ENCODE measurements around the gene MILR1. TPM values are rescaled to one million over a fixed set of nuclear protein-coding genes. Genes with fewer than 3 reads are reported as not detected.

The MILR1 gene
- total RNA-seq, 1 experiment from 2014 or later, result 3.8 TPM

DNA sequence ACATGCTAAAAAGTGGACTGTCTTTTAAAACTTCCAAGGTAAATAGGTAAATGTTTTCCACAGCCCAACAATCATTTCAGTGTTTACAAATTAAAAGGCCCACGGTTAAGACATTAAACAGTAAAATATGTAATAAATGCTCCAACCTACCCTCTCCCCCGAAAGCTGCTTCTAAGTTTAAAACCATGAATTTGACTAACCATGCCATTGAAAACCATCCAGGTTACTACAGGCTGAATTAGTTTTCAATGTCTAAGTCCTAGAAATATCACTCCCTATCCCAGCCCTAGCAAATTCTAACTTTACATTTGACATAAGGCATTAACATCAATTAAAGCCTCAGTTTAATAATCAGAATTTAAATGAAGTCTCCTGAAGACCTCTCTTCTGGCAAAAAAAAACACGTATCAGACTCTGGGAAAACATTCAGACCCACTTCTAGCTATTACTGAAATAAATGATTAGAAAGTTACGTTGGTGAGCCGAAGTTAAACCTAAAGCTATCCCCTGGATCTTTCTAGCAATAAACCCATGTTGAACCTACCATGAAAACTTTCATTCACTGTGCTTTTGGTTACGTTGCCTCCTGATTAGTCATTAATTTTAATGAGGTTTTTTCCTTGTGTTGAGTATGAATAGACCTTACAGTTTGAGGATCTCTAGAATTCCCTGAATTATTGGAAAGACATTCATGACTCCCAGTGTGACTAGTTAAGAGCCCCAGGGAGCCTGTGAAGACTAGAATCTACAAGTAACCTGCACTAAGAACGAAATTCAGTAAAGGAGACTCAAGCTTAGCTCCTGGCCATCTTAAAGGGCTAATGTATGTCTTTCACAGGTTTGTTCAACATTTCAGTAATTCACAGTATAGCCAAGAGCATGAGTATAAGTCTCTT lies 49.6 kb downstream of the MILR1 start:
- Histone ChIP-seq H3K27ac (ENCODE audit: low read depth, low read length) (peak overlapping the region; percentile 79; the same call in 1 of the 2 replicates), H3K9me2 (ENCODE audit: insufficient read depth) (no peaks in the 10 kb centered on the region), H3K4me3 (replicated peaks in 1 of 2; ENCODE audit: low read depth in 1 of 2, low read length in 2 of 2) (no peak overlapping the region), H3K9me3 (ENCODE audit: control insufficient read depth in 1 of 2, insufficient read depth in 1 of 2, low read depth in 1 of 2, low read length in 2 of 2) (no peaks in the 10 kb centered on the region), H4K20me1 (ENCODE audit: insufficient read depth) (peaks cover 50% of the 10 kb centered on the region; the same call in 1 of the 2 replicates), H3K79me2 (ENCODE audit: insufficient read depth, low read length) (peaks cover 78% of the 10 kb centered on the region), H3K27me3 (ENCODE audit: insufficient read depth, low read length) (no peaks in the 10 kb centered on the region), H3K9ac (ENCODE audit: low read length) (peak overlapping the region; percentile 77), H3K36me3 (ENCODE audit: control insufficient read depth in 1 of 2, insufficient read depth in 2 of 2, low read length in 2 of 2) (peaks cover 41 to 46% of the 10 kb centered on the region in 2 experiments), H3K4me2 (ENCODE audit: low read length) (peak overlapping the region; percentile 80), H2AFZ (ENCODE audit: low read depth, low read length, poor library complexity, severe bottlenecking) (no peak overlapping the region), H3K4me1 (ENCODE audit: control insufficient read depth in 1 of 2, insufficient read depth in 2 of 2, low read length in 2 of 2) (peaks cover 10 to 57% of the 10 kb centered on the region in 2 experiments; a peak in 3 of 4 replicates)
- POLR2A ChIA-PET, result interaction anchor here (1.0 to 8.5 kb wide), 6 partner anchors 7 to 151 kb away, joined by 3 to 119 read pairs (median 4); partner anchors contain the start of genes CEP95 and DDX5
- no TSS peak for BruUV-seq (replicated peaks)
- intact Hi-C loops (cut with micrococcal nuclease), result loop anchor here (5.0 to 10.0 kb wide), 2 partner anchors 164 to 354 kb away; partner anchors contain the start of gene SMURF2
- CTCF ChIA-PET, result interaction anchor here (1.2 to 4.5 kb wide), 3 partner anchors 7 to 275 kb away, joined by 3 to 68 read pairs (median 14); partner anchors contain the start of genes CEP95 and DDX5
- RAD21 ChIA-PET (ENCODE audit: low non-redundant PET in 1 of 2, low total read pairs in 2 of 2, uncharacterized antibody in 2 of 2, unreplicated experiment in 2 of 2), result no interaction called here
- ATAC-seq (no peak), DNase-seq (ENCODE audit: low read depth, low spot score) (no peak)
- TF ChIP-seq CEBPB (IDR thresholded peaks at IDR 0.05; ENCODE audit: low read depth) (0 out of 2 replicates have a peak, but pooled peaks have one; percentile 22), SRF (IDR thresholded peaks at IDR 0.05; ENCODE audit: low read depth) (no peak), EZH2 (IDR thresholded peaks at IDR 0.05) (no peak), ZNF274 (IDR thresholded peaks at IDR 0.05; ENCODE audit: low read depth, low read length) (no peak), SIN3A (IDR thresholded peaks at IDR 0.05; ENCODE audit: low read depth) (no peak; the same call in 1 of the 2 replicates), POLR2AphosphoS5 (IDR thresholded peaks at IDR 0.05; ENCODE audit: low read depth, low read length) (peak; percentile 25), SP1 (IDR thresholded peaks at IDR 0.05; ENCODE audit: low read depth) (no peak), JUND (IDR thresholded peaks at IDR 0.05) (0 out of 2 replicates have a peak, but pooled peaks have one; percentile 2), ELF1 (IDR thresholded peaks at IDR 0.05; ENCODE audit: borderline replicate concordance, low read depth) (no peak), ZFX (IDR thresholded peaks at IDR 0.05) (no peak), YY1 (IDR thresholded peaks at IDR 0.05; ENCODE audit: extremely low read depth, insufficient replicate concordance, low read depth, low read length) (no peak)
- TF ChIP-seq, protein P1, sequence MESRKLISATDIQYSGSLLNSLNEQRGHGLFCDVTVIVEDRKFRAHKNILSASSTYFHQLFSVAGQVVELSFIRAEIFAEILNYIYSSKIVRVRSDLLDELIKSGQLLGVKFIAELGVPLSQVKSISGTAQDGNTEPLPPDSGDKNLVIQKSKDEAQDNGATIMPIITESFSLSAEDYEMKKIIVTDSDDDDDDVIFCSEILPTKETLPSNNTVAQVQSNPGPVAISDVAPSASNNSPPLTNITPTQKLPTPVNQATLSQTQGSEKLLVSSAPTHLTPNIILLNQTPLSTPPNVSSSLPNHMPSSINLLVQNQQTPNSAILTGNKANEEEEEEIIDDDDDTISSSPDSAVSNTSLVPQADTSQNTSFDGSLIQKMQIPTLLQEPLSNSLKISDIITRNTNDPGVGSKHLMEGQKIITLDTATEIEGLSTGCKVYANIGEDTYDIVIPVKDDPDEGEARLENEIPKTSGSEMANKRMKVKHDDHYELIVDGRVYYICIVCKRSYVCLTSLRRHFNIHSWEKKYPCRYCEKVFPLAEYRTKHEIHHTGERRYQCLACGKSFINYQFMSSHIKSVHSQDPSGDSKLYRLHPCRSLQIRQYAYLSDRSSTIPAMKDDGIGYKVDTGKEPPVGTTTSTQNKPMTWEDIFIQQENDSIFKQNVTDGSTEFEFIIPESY (IDR thresholded peaks at IDR 0.05; ENCODE audit: extremely low read depth, insufficient replicate concordance, low read length), result no peak
- TF ChIP-seq, protein P2, sequence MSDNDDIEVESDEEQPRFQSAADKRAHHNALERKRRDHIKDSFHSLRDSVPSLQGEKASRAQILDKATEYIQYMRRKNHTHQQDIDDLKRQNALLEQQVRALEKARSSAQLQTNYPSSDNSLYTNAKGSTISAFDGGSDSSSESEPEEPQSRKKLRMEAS (IDR thresholded peaks at IDR 0.05), result no peak
- TF ChIP-seq, protein P3, sequence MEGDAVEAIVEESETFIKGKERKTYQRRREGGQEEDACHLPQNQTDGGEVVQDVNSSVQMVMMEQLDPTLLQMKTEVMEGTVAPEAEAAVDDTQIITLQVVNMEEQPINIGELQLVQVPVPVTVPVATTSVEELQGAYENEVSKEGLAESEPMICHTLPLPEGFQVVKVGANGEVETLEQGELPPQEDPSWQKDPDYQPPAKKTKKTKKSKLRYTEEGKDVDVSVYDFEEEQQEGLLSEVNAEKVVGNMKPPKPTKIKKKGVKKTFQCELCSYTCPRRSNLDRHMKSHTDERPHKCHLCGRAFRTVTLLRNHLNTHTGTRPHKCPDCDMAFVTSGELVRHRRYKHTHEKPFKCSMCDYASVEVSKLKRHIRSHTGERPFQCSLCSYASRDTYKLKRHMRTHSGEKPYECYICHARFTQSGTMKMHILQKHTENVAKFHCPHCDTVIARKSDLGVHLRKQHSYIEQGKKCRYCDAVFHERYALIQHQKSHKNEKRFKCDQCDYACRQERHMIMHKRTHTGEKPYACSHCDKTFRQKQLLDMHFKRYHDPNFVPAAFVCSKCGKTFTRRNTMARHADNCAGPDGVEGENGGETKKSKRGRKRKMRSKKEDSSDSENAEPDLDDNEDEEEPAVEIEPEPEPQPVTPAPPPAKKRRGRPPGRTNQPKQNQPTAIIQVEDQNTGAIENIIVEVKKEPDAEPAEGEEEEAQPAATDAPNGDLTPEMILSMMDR (IDR thresholded peaks at IDR 0.05 in 2 of 3, conservative IDR thresholded peaks at IDR 0.05 in 1 of 3; ENCODE audit: borderline replicate concordance in 1 of 3, insufficient read depth in 1 of 3, low read depth in 2 of 3, low read length in 2 of 3), result no peak

All from HCT116 (cell line).